GM19328 (cell line): ENCODE data around the gene LAS1L.
"Not testable (repeated sequence)": the region's sequence is repeated elsewhere in the genome, so short reads cannot be mapped to it uniquely, and the experiment has no call there.

Source experiments
- ATAC-seq: cut with Tn5 transposase; IDR thresholded peaks from one replicate; pipeline ENCODE4 v1.9.1; 2021; ENCODE audit warnings: mild to moderate bottlenecking, moderate library complexity; ENCODE audit not compliant: unreplicated experiment

The LAS1L gene

DNA sequence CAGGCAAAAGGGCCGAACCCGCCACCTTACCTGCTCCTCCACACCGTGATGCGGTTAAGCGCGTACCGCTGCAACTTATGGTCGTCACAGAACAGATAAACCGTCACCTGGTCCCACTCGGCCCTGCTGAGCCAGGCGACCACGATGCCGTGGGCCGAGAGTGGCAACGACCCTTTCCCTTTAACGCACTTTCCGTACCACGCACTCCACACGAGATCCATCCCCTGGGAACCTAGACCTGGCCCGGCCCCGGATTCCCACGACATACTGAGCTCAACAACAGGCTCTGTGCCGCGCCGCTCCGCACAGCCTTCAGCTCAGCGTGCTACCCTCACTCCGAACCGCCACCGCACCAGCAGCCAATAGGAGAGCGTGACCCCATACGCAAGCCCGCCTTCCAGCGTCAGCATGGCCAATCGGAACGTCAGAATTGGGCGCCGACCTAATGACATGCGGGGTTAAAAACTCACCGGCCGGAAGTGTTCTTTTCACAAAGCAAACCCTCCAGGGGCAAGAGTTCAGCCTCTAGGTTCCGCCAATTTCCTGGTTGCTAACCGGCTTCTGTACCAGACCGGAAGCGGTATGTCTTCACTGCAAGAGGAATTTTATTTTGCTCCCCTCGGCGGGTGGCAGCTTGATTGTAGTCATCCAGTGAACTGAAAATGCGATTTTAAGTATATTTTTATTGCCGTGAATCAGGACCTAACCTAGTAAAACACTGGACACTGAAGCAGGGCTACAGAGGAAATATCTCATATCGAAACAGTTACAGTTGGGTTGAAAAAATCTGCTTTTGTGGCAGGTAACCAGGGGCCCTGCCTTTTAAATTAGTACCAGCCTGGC, at the start of gene LAS1L:
LAS1L (minus strand) TSS at position 338 of the 843 bp plus-strand sequence; CDS start at position 266, 72 bp downstream.
- peak; percentile 100 for ATAC-seq

DNA sequence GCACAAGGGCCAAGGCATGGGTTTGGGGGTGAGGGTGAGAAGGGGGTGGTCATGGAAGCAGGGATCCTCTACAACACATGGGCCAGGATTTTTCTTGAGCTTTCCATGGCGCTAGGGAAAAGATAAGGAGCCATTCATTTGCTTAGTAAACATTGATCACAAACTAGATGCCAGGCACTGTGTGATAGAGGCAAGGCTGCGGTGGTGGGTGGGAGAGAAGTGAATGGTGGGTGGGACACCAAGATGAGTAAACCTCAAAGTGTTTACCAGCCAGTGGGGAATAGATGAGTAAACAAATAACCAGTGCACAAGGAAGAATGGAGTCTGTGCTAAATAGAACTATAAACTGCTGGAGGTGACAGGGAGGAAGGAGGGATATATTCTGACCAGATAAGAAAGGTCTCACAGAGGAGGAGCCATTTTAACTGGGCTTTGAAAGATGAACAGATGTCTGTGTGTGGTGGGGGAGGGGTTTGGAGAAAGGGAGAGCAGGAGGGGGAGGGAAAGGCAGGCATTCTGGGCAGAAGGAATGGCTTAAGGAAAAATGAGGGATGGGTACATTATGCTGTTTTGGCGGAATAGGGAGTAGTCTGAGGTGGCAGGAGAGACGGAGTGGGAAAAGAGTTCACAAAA, 48.0 kb upstream of the LAS1L start:
- no peak for ATAC-seq

- ATAC-seq = peak; percentile 77
These were observed 47.2 kb upstream of the LAS1L start for GRCh38 chrX:65581661-65582339.

DNA sequence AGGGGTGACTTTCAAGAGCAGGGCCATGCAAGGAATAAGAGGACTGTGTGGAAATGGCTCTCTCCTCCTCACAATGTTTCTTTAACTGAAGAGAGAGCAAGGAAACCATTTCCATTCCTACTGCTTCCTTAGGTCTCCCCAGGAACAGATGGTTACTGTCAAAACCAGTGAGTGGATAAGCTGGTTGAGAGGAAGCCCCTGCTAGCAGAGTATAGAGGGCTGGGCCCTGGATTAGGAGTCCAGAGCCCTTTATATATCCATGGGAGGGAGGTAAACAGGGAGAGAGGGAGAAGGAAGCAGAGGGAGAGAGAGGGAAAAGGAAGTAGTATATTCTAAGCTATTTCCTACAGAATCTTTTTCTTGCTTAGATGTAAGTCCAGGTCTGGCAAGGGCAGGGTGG, 43.8 kb upstream of the LAS1L start:
- ATAC-seq = no peak

DNA sequence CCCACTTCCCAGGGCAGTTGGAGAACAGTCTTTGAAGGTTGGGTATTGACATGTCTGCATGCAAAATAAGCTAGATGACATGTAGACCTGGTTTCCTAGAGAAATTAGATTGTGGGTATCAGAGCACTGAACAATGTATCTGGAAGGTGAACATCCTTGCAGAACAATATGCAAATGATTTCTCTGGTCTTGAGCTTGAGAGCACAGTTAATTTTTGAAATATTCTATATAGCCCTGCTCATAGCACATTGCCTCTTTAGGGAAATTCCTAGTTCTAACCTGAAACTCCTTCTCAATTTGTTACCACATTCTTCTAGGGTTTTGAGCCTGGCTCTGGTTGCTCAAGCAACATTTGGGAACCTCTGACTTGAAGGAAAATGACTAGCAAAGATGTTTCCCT, 41.6 kb upstream of the LAS1L start:
- no peak for ATAC-seq

GRCh38 chrX:65575022-65575421, 40.4 kb upstream of the LAS1L start:
- ATAC-seq = no peak

DNA sequence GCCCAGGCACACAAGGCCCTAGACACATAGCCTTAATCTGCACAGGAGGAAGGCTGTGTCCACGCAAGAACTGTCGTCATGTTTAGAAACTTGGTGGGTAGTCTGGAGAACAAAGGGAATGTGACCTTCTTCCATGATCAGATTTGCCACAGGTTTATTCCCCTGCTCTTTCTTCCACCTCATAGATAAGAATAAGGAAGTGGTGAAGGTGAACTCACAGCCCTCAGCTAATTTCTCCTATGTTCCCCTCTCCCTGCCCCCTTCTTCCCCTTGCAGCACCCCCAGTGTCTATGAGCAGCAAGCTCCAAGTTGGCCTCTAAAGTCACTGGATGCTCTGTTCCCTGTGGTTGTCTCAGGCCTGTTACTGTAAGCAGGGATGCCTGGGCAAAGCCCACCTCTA, 39.8 kb upstream of the LAS1L start:
- no peak for ATAC-seq

DNA sequence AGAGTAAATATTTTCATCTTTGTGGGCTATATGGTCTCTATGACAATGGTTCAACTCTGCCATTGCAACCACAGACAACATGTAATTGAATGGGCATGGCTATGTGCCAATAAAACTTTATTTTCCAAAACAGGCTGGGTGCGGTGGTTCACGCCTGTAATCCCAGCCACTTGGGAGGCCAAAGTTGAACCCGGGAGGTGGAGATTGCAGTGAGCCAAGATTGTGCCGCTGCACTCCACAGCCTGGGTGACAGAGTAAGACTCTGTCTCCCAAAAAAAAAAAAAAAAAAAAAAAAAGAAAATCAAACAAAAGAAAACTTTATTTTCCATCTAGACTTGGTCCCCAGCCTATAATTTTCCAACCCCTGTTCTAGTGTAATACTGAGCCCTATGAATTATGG, 38.4 kb upstream of the LAS1L start:
- no peak for ATAC-seq

GRCh38 chrX:65562850-65563249, 28.3 kb upstream of the LAS1L start:
- ATAC-seq = not testable (repeated sequence)

GRCh38 chrX:65551489-65552339, 17.1 kb upstream of the LAS1L start:
- ATAC-seq = no peak

DNA sequence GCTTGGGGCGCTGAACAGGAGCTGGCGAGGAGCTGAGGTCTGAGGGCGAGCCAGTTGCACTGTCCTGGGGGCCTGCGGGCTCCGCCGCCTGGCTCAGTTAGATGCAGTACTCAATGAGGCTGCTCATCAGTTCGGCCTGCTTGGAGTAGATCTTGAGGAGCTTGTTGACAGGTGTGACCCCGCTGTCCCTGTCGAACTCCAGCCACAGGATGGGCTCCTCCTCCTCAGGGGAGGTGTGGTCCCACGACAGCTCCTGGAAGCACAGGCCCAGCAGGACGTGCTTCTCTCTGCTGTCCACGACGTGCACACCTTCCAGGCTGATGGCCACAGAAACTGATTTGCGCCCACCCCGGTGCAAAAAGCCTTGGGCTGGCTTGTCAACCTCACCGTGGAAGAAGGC, 16.5 kb upstream of the LAS1L start:
- no peak for ATAC-seq

- no peak for ATAC-seq
These were observed 10.9 kb upstream of the LAS1L start for GRCh38 chrX:65545456-65545855.

GRCh38 chrX:65537229-65537628, 2.6 kb upstream of the LAS1L start:
- ATAC-seq = no peak

DNA sequence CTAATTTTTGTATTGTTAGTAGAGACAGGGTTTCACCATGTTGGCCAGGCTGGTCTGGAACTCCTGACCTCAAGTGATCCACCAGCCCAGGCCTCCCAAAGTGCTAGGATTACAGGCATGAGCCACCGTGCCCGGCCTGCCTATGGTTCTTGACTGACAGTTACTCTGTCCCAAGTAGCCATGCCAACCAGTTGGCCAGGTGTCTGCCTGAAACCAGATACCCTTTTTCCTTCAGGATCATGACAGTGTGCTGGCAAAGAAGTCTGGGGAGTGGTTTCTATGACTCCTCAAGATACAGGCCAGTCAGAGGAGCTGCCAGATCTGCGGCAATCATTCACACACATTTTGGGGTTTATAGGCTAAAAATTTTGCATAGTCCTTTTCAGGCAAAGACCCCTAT, 1.7 kb upstream of the LAS1L start:
- ATAC-seq = no peak

GRCh38 chrX:65532016-65532415, 2.6 kb downstream of the LAS1L start:
- ATAC-seq = no peak

DNA sequence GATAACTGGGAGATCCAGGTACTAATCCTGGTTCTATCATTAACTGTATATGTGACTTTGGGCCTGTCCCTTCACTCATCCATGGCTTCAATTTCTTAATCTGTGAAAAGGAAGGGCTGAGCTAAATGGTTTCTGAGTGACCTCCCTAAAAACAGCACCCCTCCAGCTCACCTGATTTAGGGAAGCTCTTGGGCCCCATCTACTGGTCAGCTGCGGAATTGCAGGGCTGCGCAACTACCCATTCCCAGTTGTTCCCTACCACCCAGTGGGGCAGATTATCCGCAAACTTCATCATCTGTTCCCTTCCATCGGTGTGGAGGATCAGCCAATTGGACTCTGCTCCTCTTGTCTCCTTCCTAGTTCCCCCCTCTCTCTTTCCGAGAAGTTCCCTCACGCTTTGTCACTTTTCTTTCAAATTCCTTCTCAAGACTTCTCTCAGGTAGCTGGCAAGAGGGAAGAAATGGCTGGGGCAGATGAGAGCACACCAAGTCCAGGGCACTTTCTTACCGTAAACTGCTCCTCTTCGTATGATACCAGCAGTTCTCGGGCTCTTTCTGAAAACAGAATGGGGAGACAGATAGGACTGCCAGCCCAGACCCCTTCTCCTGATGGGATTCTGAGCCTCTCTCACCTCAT, 5.8 kb downstream of the LAS1L start:
- no peak for ATAC-seq

DNA sequence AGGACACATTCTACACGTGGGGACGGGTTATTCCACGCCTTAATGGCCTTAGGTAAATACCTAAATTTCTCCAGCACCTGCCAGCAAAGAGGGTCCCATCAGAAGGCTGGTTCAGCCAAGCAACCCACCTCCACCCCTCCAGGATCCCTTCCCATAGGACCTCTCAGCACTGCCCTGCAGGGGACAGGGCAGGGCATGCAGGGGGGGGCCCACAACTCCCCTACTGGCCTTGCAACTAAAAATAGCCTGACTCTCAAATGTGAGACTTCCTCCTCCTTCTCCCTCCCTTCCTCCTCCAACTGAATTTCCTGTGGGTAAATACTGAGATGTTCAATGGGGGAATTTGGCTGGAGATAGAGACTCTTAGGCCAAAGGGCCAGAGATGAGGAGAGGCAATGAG, 6.3 kb downstream of the LAS1L start:
- ATAC-seq = no peak

DNA sequence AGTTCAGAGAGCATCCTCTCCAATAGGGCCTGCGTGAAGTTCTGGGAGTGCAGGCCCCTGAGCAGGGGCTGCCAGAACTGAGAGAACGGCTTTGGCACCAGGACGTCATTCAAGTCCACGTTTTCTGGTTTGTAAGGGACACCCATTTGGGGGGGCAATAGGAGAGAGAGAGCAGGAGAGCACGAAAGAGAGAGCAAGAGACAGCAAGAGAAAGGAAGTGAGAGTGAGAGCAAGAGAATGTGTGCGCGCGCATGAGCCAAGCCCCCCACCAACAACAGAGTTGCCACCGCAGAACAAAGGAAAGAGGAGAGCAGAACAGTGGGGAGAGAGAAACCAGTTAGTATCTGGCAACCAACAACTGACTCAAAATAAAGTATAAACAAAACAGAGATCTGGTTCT, 10.4 kb downstream of the LAS1L start:
- no peak for ATAC-seq

DNA sequence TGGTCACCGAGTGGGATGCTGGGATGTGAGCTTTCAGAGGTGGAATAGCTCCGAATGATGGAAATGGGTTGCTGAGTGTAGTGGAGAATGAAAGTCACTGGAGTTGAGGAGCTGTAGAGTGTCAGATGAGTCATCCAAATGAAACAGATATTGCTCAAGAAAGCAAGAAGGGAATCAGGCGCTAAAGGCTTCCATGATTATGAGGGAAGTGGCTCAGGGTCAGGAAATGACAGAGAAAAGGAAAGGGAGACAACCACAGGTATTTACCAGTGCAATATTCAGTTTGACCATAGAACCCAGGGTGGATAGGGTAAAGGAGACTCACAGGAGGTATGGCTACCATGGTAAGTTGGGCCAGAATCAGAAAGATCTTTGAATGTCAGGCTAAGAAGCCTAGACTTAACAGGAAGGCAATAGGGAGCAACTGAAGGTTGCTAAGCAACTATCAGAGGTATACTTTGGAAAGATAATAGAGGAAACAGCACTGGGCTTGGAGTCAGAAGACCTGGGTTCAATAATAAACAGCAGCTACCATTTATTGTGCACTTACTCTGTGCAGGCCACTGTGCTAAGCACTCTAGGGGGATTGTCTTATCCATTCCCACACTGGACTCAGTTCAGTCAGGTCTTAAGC, 11.7 kb downstream of the LAS1L start:
- no peak for ATAC-seq

- ATAC-seq = not testable (repeated sequence)
These were observed 15.1 kb downstream of the LAS1L start for GRCh38 chrX:65519530-65519929.
